HG03442 (cell line): ENCODE measurements around the gene PIP5K1B.

Experiments
- ATAC-seq: cut with Tn5 transposase; IDR thresholded peaks from one replicate; pipeline ENCODE4 v1.9.1; 2021; ENCODE audit warnings: mild to moderate bottlenecking, moderate library complexity; ENCODE audit not compliant: unreplicated experiment

Gene PIP5K1B

DNA sequence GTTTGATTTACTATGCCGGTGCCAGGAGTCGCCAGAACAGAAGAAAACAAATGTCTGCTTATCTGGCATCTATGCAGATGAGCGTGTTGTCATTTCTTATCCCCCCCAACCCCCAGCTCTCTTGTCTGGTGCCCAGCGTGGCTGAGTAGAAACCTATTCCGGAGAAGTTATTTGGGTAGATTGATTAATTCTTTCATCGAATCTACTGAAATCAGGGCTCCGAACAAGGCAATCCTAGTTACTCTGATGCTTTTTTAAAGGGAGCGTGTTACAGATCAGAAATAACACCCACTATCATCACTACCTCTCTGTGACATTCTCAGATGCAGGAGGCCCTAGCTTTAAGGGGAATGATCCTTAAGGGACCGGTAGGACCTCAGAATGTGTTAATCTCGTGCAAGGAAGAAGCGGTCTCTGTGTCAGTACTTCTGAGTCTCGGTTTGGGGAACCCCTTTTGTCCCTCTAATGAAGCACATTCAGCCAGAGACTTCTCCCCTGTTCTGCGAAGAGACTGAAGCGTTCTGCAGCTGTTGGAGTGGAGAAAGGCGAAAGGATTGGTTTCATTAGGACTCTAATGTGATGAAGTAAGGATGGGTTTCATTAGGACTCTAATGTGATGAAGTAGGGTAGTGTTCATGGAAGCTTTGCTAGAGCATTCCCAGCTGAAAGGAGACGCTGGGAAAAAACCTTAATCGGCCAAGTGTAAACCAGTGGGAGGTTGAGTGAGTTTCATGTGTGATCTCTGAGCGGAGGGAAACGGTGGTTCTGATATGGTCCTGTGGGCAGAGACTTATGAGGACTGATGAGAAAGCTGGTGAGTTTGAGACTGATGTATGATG lies 1.5 kb downstream of the PIP5K1B start:
- ATAC-seq = peak; percentile 34

- no peak for ATAC-seq
Observed at GRCh38 chr9:68707801-68708488, 2.9 kb downstream of the PIP5K1B start.

- ATAC-seq = peak; percentile 18
Observed at GRCh38 chr9:68708513-68708912, 3.5 kb downstream of the PIP5K1B start.

- ATAC-seq = no peak
Observed at GRCh38 chr9:68709291-68710110, 4.5 kb downstream of the PIP5K1B start.

DNA sequence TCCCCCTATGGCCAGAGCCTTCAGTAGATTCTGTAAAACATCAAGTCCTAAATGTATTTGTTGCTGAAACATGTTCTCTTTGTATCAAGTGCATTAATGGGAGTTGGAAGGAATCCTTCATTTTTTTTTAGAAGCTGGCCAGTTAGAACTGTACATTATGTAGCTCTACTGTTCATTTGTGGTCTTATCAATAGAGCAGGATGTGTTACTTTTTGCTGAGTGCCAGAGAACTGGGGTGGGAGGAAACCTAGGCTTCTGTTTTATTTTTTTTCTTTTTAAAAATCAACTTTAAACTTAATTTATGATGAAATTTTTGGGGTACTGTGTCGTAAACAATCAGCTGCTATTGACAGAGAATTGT lies 5.1 kb downstream of the PIP5K1B start:
- ATAC-seq = no peak

DNA sequence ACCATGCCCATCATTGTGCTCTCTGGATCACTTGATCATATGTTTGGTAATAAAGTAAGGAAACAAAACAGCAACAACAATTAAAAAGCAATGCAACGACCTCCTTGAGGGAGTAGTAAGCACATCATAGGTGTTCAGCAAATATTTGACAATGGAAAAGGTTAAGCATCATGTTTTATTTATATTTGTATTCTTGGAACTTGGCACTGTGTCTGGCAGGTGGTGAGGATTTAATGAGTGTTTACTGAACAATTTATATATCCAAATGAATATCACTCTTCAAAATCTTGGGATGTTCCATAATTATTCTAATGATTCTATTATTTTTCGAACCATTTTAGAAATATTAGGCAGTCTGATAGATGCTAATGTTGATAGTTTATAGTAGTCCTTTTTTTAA lies 6.2 kb downstream of the PIP5K1B start:
- no peak for ATAC-seq

DNA sequence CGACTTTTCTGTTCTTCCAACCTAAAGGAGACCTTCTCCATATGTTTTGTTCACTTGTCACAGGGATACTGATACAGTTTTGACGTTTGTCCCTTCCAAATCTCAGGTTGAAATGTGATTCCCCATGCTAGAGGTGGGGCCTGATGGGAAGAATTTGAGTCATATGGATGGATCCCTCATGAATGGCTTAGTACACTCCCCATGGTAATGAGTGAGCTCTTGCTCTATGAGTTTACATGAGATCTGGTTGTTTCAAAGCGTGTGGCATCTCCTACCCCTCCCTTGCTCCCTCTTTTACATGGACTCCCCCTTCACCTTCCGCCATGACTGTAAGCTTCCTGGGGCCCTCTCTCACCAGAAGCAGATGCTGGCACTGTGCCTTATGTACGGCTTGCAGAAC lies 6.9 kb downstream of the PIP5K1B start:
- ATAC-seq = no peak

DNA sequence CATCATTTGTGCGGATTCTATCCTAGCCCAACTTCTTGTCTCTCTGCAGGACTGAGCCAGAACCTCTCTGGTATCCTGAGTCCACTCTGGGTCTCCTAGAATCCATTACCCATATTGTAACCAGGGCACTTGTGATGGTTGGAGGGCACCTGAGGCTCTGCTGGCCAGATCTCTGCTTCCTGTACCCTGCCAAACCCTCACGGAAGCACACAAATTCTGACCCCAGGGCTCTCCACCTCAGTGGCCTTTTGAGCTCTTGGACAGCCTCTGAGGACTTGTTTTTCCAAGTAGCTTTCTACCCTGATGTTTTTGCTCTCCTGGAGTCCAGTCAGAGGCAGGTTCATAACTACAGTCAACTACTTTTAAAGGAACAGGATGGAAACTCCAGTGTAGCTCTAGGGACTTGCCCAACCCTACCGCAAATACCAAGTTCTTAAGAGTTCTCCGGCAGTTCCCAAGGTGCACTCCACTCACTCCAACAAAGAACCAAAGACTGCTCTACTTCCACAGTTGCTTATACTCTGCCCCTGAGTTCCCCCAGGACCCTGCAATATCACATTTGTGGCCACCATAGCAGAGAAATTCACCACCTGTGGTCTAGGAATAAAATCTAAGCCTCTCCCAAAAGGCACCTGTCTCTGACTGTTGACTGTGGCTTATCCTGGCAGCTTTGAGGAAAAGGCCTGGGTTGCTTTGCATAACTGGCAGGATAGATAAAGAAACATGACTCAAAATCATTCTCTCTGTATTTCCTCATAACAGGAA lies 9.6 kb downstream of the PIP5K1B start:
- no peak for ATAC-seq

DNA sequence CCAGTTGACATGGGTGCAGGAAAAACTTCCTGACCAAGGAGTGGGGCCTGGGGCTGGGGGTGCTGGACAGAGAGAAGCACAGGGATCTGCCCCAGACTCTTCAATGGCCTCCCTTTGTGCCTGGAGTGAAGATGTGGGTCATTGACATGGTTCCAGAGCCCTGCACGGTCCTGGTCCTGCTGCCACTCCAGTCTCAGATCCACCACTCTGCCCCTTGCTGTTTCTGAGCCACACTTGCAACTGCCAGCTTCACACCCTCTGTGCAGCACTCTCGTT lies 10.1 kb downstream of the PIP5K1B start:
- ATAC-seq = no peak

- no peak for ATAC-seq
Observed at GRCh38 chr9:68717552-68718443, 12.8 kb downstream of the PIP5K1B start.

GRCh38 chr9:68719847-68720246 lies 14.8 kb downstream of the PIP5K1B start:
- ATAC-seq = no peak

DNA sequence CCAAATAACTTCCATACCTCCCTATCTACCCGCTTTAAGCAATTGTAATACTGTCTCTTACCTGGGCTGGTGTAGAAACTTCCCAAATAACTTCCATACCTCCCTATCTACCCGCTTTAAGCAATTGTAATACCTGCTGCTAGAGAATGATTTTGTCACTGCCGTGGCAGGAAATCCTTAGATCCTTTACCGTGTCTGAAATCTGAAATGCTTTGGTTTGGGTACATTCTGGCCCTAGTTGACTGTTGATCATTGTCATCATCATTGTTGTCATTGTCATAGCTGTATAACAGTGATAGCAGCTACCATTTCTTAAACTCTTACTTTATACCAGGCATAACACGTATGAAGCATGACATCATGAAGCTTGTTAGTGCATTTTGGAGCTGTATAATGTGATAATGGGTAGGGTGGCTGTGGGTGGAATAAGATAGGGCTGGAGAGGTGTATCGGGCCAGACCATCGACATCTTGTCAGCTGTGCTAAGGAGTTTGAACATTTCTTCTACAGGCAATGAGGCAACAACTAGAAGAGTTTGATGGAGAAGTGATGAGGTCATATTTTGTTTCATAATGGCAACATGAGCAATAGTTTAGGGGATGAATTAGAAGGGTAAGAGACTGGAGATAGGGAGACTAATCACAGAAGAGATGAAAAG lies 15.7 kb downstream of the PIP5K1B start:
- no peak for ATAC-seq

DNA sequence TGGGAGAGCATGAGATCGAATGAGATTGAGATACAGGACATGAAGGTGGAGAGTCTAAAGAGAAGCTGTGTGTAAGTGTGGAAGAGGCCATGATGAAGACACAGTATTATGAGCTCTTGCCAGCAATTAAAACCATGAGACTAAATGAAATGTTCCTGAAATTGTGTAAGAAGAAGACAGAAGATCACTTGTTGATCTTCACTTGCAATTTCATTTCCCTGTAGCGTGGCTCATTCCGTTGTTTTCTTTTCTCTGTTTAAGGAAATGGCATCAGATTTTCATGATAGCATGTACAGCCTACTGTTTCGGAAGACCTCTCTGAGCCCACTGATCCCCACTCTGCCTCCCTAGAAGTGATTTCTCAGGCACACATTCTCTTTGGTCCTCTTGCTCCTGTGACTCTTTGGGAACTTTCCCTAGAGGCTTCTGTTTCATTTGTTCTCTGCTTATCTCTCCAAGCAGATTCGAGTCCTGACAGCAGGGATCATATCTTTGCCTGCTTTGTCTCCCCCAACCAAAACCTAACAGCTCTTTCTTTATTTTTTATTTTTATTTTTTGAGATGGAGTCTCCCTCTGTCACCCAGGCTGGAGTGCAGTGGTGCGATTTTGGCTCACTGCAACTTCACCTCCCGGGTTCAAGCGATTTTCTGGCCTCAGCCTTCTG lies 16.8 kb downstream of the PIP5K1B start:
- ATAC-seq = no peak

GRCh38 chr9:68725070-68725469 lies 20.0 kb downstream of the PIP5K1B start:
- ATAC-seq = no peak

- no peak for ATAC-seq
Observed at GRCh38 chr9:68726489-68726888, 21.4 kb downstream of the PIP5K1B start.

DNA sequence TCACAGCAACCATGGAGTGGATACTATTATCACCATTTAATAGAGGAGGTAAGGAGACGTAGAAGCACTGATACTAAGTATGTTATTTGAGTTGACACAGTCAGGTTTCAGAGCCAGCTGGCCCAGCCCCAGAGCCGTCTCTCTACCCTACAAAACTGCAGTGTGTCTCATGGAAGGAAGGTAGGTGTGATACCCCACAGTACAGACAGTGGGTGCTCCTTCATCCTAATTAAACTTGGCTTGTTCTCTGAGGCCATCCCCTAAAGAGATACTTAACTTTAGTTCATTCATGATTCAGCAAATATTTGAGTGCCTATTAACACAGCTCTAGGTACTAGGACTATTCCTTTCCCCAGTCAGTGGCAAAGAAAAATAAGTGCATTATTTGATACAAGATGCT lies 22.6 kb downstream of the PIP5K1B start:
- ATAC-seq = no peak

GRCh38 chr9:68728731-68729130 lies 23.7 kb downstream of the PIP5K1B start:
- peak; percentile 68 for ATAC-seq

DNA sequence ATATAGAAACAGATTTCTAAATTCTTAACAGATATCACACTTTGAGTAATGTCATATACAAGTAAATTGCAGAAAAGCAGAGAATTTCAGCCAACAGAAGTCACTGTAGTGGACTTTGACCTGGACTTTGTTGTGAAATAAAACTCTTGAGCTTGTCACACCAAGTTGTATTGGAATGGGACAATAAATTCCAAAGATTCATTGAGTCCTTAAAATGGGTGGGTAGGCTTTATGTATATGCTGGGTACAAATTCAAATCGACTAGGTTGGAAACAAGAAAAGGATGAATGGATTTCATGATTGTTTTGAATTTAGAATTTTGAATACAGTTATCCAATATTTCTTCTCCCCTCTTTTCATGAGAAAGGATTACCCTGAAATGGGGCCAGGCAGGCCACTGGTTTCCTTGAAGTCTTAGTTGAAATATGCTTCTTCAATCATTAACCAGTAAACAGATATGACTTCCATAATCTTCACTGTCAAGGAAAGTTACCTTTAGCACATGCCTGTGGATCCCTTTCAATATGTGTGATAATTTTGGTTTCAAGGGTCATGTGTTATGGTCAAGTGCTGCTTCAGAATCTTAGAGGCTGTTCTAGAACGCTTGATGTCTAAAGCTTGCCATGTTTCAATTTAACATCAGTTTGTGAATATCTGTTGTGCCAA lies 25.7 kb downstream of the PIP5K1B start:
- no peak for ATAC-seq

- ATAC-seq = no peak
Observed at GRCh38 chr9:68731857-68732256, 26.8 kb downstream of the PIP5K1B start.
